Sciatic nerve (tissue), 2 donors: ENCODE data around the gene CBFA2T3. TPM values are rescaled to one million over a fixed set of nuclear protein-coding genes. Genes with fewer than 3 reads are reported as not detected.

Experiments
- ATAC-seq: fragments of 200-7000 bp; cut with Tn5 transposase; one replicate; pipeline ENCODE4 v1.9.1; 2020; ENCODE audit warnings: mild to moderate bottlenecking, moderate library complexity
- DNase-seq: peaks from one replicate; pipeline ENCODE4 v3.0.0-alpha.2; 2020; ENCODE audit warnings: low spot score
- intact Hi-C: fragments of 100-400 bp; cut with DNase I; formaldehyde crosslinking; loops from one replicate; pipeline ENCODE4 v1.14.2; 2022
- total RNA-seq: library from RNA; stranded (reverse); fragmentation: NEBNext Ultra II Directional; extraction: Animal tissue kit (Norgen Biotek cat#: 25700); gene quantifications from one replicate; pipeline ENCODE4 v1.2.1, GENCODE V29; 2021
- donor health status: DM: no; HTN: no; CAD: no.
- donor health status: DM: no; HTN: no; CAD: no.

CBFA2T3 gene
- total RNA-seq, 1 donor from 2014 or later = 8.2 TPM

GRCh38 chr16:88862968-88863367, 114.0 kb downstream of the CBFA2T3 start:
- ATAC-seq = no peak
- DNase-seq = no peak
- intact Hi-C loops = no loop called here

- ATAC-seq (no peak), DNase-seq (no peak)
- intact Hi-C loops = no loop called here
Measured at GRCh38 chr16:88861359-88861758, 115.6 kb downstream of the CBFA2T3 start.

GRCh38 chr16:88859381-88860091, 117.5 kb downstream of the CBFA2T3 start:
- DNase-seq = no peak
- intact Hi-C loops = no loop called here
- no peak for ATAC-seq

GRCh38 chr16:88857728-88858339, 119.2 kb downstream of the CBFA2T3 start:
- ATAC-seq (peak; percentile 75), DNase-seq (peak; percentile 86)
- intact Hi-C loops = no loop called here

GRCh38 chr16:88856828-88857727, 119.9 kb downstream of the CBFA2T3 start, which contains the start of the genes GALNS and TRAPPC2L:
Gene GALNS, minus strand, starts transcription at chr16:88856947. Its CDS starts 70 bp downstream, at chr16:88856877.
Gene TRAPPC2L, plus strand, starts transcription at chr16:88857127. Its CDS starts 24 bp downstream, at chr16:88857151.
- DNase-seq = peak; percentile 100
- intact Hi-C loops = no loop called here
- peak; percentile 97 for ATAC-seq

- intact Hi-C loops = no loop called here
- ATAC-seq = no peak
- no peak for DNase-seq
Measured at GRCh38 chr16:88856122-88856827, 120.7 kb downstream of the CBFA2T3 start.

GRCh38 chr16:88855736-88856121, 121.3 kb downstream of the CBFA2T3 start:
- DNase-seq = no peak
- intact Hi-C loops = no loop called here

GRCh38 chr16:88855176-88855575, 121.8 kb downstream of the CBFA2T3 start:
- no peak for ATAC-seq
- no peak for DNase-seq
- intact Hi-C loops = no loop called here

More at GRCh38 chr16:88855736-88856121, 121.3 kb downstream of the CBFA2T3 start:
- no peak for ATAC-seq

GRCh38 chr16:88854306-88855111, 122.5 kb downstream of the CBFA2T3 start:
- DNase-seq = no peak

GRCh38 chr16:88853325-88853941, 123.6 kb downstream of the CBFA2T3 start:
- DNase-seq (no peak), ATAC-seq (peak; percentile 18)
- intact Hi-C loops = no loop called here

More at GRCh38 chr16:88854306-88855111, 122.5 kb downstream of the CBFA2T3 start:
- no peak for ATAC-seq
- intact Hi-C loops = no loop called here

GRCh38 chr16:88851616-88852015, 125.4 kb downstream of the CBFA2T3 start:
- intact Hi-C loops = no loop called here
- ATAC-seq (no peak), DNase-seq (no peak)

- DNase-seq (no peak), ATAC-seq (no peak)
- intact Hi-C loops = no loop called here
Measured at GRCh38 chr16:88850531-88851199, 126.3 kb downstream of the CBFA2T3 start.

GRCh38 chr16:88848557-88848956, 128.4 kb downstream of the CBFA2T3 start:
- DNase-seq (no peak), ATAC-seq (no peak)
- intact Hi-C loops = no loop called here

- intact Hi-C loops = no loop called here
- ATAC-seq = no peak
- no peak for DNase-seq
Measured at GRCh38 chr16:88847654-88848053, 129.4 kb downstream of the CBFA2T3 start.

GRCh38 chr16:88846088-88846487, 130.9 kb downstream of the CBFA2T3 start:
- no peak for ATAC-seq
- DNase-seq = no peak
- intact Hi-C loops = no loop called here

- no peak for ATAC-seq
- no peak for DNase-seq
- intact Hi-C loops = no loop called here
Measured at GRCh38 chr16:88844419-88845036, 132.5 kb downstream of the CBFA2T3 start.

GRCh38 chr16:88843256-88843655, 133.8 kb downstream of the CBFA2T3 start:
- no peak for DNase-seq
- ATAC-seq = no peak
- intact Hi-C loops = no loop called here
